NCI-H226 (cell line): ENCODE data around the gene BCAR1.
"Not testable (repeated sequence)": the region's sequence is repeated elsewhere in the genome, so short reads cannot be mapped to it uniquely, and the experiment has no call there.

ENCODE experiments used
- DNase-seq: peaks from one replicate; pipeline ENCODE4 v3.0.0-alpha.2; 2015

Gene BCAR1

DNA sequence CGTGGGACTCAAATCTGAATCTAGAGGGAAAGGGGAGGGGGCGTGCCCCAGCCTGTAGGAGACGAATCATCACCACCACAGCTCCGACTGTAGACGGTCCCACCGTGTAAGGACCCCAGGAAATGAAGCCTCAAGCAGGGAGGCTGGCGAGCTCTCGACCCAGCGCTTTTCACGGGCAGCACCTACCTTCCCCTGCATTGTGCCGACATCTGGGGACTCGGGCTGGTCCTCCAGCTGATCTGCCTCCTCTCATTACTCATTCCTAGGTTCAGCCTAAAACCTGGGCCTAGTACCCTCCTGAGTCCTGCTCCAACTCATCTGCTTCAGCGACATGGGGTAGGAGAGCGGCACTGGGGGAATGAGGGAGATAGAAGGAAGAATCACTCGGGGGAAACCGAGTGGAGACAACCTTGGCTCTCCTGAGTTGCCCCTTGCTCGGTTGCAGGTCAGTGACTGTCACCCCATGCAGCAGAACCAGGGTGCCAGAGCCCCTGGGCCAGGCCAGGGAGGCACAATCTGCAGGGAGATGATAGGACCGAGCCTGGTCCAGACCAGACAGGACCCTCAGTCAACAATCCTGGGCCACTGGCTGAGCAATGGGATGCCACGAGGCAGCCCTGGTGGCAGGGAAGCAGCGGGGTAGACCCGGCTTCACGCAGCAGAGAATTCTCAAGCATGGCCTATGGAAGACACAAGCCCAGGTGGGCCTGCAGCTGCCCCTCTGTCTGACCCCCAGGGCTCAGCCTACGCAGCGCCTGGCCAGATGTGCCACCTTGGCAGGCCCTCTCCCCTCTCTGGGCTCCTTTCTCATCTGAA is 833 bp upstream of the BCAR1 start:
- DNase-seq, result no peak

DNA sequence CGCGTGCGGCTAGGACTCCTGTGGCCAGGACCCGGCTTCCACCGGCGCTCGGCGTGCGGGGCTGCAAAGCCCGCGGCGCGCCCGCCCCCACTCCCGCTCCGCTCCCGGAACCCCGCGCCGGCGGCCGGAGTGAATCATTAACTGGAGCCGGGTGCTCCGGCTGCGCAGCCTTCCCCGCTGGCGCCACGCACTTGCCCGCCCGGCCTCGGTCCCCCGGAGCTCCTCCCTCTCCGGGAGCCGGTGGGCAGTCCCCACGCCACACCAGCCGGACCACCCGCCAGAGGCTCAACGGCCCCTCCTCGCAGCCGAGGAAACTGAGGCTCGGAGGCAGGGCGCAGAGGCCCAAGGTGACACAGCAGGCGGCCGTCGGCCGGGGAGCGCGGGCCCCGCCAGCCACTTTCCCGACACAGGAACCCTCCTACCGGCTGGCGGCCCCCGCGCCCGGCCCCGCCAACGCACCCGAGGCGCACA is 580 bp downstream of the BCAR1 start:
- DNase-seq, result no peak

DNA sequence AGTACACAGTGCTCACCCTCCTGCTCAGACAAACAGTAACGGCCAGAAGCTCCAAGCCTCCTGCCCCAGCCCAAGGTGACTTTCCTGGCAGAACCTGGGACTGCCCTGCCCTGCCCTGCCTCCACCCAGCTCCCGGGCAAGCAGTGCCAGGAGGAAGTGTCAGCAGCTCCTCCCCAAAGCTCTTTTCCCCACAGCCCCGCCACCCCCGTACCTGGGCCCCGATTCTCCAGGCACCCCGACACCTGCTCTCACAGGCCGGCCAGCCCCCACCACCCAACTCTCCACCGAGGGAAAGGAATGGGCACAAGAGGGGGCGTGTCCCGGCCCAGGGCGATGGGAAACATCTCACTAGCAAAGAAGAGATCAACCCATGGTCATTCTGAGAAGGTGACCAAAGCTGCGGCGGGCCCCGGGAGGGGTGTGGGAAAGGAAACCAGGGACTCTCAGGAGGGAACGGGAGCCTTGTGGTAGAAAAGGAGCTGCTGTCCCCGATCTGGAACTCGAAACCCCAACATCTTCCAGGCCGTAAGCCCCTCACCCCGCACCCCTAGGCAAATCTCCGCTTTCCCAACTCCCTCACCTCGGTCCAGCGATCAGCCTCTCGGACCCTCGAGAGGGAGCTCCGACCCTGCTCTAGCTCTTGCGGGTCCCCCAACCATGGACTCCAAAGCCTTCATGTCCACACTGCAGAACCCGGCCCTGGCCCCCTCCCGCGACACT is 1.2 kb downstream of the BCAR1 start:
- peak; percentile 41 for DNase-seq

DNA sequence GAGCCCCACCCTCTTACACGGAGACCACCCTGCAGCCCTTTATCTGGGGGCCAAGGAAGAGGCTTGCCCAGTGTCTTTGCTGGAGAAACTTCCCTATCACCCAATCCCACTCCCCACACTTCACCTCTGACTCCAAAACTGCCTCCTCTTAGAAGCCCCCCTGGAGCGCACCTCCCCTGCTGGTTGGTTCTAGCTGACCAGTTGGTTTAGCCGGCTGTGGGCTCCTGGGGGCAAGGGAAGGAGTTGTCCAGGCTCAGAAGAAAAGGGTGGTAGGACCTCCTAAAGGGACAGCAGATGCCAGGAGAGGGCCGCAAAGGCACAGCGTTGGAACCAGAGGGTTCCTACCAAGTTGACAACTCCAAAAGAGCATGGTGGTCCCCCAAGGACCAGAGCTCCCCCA is 2.0 kb downstream of the BCAR1 start:
- no peak for DNase-seq

DNA sequence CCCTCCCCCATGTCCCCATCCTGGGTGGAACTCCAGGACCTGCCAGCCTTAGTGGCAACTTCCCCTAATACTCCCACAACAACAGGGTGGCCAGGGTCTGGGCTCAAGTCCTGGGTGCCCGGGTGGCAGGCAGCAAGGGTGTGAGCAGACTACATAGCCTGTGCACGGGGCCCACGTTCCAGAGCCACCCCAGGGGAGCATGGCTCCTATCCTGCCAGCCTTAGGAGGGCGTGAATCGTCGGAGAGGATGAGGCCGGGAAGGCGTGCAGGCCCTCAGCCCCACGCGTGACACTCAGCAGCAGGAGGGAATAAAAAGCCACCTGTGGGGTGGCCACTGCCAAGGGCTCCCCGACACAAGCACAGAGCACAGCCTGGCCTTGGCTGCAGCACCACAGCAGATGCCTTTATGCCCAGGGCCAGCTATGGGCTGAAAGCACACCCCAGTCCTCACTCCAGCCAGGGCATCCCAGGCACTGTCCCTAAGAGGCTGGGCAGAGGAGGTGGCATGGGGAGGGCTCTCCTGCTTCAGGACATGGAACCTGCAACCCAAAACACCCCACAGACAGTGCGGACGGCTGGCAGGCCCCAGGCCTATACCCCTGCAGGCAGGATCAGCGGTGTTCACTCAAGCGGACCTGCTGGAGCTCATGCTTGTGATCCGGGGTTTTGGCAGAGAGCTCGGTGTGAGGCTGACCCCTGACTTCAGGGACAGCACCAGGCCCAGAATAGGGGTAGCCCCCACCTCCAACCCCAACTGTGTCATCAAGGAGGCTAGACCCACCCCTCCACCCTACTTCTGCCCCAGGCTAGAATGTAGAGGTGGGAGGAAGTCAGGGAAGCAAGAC is 2.7 kb downstream of the BCAR1 start:
- DNase-seq, result no peak

DNA sequence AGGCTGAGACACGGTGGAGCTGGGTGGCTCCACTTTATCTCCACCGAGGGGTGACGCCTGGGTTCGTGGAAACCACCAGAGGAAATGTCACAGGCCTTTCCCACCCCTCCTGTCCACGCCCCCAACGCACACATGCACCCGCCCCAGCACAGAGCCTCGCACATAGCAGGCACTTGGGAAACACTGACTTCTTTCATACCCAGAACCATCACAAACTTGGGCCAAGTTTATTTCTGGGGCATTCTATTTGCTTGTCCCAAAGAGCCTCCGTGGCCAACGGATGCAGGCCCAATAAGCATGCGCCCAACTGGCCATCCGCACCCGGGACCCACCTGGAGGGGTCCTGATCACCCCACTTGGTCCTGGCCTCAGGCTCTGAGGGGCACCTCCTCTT is 3.3 kb downstream of the BCAR1 start:
- no peak for DNase-seq

DNA sequence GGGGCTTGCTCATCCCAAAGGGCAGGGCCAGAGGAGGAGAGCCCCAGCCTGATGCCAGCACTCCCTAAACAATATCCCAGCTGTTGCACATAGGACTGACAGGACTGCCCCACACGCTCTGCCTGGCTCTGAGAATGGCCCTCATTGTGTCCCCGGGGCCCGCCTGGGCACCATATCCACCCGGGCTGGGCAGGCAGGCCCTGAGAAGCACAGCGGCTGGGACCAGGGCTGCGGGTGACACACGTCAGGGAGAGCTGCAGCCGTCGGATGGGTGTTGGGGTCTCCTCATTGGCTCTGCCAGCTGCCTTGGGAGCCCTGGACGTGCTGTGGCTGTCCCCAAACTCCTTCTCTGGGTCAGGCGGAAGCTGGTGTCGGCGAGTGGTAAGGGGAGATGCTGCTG is 4.2 kb downstream of the BCAR1 start:
- DNase-seq, result no peak

DNA sequence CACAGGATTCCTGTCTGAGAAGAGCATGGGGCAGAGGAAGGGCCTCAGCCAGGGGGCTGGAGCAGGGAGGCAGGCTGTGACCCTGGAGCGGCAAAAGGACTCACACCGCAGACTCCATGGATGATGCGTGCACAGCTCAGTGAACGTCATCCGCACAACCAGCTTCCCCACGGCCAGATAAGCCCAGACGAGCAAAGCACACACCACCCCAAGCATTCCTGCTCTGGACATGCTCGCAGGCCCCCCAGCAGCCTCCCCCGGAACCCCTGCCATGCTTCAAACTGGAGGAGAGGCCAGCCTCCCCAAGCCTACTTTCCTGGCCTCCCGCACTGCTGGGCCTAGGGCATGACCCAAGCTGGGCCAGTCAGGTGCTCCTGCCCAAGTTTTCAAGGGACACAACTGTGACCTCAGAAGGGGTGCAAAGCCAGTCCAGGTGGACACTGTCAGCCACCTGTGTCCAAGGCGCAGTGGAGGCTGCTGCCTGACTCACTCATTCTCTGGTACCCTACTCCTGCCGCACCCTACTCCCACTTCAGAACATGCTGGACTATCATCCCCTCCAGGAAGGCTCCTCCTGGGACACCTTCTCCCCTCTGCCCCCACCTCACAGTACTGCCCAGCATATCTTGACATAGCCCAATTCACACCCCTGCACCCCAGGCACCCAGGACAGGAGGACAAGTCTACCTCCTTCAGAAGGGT is 4.8 kb downstream of the BCAR1 start:
- no peak for DNase-seq

DNA sequence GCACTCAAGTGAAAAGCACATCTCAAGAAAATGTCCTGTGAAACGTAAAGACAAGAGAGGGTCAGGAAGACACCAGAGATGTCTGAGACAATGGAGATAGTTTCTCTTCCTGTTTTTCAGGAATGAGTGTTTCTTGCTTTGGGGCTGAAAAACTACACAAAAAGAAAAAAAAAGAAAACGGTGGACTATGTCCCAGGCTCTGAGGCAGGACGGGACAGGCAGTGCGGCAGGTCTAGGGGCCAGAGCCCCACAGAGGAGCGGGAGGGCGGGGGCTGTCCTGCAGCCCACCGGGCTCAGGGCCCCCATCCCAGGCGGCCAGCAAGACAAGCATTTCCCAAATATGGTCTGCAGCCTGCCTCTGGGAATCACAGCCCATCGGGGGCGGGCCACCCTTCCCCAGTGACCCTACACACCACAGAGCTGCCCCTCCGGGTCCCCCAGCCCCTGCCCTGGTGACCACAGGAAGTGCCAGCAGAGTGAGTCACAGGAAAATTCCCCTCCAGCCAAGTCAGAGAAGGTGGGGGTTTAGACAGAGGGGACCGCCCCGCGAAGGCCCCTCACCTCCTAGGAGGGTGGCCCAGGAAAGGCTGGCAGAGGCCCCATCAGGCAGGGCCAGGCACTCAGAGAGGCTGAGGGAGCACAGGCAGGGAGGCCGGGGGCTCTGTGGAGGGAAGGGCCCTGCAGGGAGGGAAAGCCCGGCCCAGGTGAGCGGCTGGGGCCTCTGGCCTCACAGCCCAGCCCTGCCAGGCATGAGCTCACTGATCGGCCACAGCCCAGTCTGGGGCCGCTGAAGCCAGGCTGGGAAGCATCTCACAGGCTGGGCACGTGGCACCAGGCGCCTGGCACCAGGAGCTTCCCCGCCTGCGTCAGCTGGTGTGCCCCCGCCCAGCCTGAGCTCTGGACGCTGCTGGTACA is 6.3 kb downstream of the BCAR1 start:
- peak; percentile 99 for DNase-seq

DNA sequence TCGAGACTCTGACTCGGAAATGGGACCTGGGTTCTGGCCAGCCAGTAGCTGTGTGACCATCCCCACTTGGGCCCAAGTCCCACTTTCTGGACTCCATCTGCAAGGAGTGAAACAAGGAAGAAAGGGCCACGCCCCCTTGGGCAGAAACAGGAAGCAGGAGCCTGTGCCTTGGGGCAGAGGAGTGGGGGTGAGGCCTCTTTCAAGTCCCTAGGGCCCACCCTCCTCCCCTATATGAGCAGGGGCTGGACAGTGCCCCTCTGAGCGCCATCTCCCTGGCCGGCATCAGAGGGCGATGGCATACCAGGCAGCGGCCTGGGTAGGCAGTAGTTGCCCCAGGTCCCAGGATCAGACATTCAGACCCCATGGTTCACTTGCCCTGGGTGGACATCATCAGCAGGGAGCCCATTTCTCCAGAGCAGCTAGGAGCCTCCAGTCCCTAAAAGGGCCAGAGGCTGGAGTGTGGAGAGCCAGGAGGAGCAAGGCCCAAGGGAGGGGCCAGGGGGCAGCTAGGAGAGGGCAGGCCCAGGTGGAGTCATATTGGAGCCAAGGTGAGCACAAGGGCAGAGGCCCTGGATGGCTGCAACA is 7.1 kb downstream of the BCAR1 start:
- peak; percentile 67 for DNase-seq

DNA sequence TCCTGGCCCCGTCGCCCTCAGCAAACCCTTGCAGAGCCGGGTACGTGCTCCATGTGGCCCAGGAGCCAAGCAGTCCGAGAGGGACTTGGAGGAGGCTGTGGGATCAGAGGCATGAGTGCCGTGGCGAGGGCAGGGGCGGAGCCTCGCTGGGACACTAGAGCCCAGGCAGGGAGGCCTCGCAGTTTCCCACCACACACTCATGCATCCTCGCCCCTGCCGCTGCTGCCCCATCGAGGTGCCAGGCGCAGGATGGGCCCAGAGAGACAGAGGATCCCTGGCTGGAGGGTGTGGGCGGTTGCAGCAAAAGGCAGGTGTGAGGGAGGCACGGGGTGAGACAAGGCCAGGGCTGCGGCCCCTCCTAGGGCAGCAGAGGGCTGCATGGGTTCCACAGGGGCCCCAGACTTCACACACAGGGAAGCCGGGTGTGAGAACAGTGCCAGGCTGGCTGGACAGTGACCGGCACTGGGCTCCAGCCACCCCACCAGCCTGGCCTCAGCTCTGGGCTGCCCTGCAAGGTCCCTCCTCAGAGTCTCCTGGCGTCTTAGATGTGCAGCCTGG is 7.7 kb downstream of the BCAR1 start:
- DNase-seq, result peak; percentile 55

DNA sequence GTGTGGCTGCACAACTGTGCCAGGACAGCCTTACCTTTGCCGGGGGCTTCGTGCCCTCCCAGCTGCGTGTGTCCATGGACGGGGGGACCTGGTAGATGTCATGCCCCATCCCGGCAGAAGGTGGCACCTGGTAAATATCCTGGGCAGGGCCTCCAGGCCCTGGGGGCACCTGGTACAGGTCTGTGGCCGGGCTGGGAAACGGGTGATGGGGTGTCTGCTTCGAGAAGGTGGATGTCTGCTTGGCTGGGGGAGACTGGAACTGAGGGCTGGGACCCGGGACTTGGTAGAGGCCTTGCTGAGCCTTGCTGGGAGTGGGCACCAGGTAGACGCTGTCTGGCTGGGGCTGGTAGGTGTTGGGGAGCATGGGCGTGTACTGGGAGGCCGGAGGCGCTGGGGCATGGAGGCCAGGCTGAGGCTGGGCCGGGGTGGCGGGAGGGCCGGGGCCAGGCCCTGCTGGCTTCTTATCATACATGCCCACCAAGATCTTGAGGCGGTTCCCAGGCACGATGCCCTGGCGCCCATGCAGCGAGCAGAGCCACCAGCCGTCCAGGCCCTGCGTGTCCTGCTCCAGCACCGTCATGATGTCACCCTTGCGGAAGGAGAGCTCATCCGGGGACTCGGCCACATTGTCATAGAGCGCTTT is 8.9 kb downstream of the BCAR1 start:
- DNase-seq, result not testable (repeated sequence)

DNA sequence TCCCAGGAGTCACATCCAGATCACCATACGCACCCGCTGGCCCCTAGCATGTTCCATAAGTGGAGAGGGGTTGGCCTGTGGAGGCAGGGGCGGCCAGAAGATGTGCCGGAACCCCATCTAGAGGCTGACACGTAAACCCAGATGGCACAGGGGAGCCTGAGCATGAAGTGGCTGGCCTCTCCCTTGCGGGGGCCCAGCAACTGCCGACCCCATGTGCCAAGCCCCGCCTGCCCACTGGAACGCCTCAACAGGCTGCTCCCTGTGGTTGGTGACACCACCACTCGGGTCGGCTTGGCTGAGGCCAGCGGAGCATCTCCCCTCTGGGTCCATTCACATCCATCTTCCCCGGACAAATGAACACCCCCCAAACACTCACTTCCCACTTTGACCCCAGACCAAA is 9.5 kb downstream of the BCAR1 start:
- no peak for DNase-seq

DNA sequence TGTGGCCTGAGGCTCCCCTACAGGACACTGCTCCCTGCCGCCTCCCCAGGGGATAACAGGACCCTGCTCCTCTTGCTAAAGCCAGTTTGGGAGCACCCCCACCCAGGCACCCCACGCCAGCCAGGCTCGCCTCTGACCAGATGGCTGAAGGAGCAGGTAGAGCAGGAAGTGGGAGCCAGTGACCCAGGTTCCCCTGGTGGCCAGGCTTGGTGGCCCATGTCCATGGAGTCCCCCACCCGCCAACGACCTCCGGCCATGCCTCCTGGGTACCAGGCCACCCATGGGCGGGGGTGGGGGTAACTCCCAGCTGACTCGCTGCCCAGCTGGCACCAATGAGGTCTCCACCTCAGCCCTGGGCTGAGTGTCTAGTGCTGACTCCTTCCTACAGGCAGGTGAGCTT is 10.0 kb downstream of the BCAR1 start:
- DNase-seq, result no peak

DNA sequence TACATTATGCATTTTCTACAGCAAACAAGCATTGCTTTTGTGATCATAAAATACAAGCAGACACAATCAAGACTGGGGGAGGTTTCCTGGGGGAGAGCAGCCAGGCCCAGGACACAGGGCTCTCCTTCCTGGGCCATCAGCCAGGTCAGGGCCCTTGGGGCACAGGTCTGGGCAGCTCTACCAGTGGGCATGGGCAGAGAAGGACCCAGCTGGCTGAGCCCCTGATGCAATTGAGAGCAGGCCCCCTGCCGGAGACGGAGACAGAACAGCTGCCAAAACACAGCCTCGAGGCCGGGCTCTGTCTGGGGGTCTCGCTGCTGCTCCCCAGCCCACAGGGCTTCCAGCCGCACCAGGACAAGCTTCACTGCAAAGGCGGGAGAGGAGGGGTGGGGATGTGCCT is 10.8 kb downstream of the BCAR1 start:
- DNase-seq, result not testable (repeated sequence)

DNA sequence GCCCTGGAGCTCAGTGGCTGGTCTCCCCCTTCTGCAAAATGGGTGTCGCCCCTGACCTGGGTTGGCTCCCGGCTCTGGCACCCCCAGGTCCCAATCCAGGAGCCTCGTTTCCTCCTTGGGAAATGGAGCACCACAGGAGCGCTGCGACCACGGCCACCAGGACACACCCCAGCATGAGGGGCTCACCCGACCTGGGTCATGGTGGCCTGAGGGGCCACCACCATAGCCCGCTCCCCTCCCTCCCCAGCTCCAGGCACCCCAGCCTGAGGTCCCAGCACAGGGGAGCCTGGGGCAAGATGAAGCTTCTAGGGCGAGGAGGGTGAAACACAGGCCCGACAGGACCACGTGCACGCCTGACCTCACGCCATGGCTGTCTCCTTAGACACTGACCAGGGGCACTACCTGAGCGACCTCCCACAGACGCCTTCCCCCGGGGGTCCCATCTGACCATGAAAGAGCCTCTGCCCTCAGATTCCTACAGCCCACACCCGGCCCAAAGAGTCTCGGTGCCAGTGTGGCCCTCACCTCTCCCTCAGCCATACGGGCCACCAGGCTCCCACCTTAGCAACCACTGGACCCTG is 11.8 kb downstream of the BCAR1 start:
- no peak for DNase-seq

DNA sequence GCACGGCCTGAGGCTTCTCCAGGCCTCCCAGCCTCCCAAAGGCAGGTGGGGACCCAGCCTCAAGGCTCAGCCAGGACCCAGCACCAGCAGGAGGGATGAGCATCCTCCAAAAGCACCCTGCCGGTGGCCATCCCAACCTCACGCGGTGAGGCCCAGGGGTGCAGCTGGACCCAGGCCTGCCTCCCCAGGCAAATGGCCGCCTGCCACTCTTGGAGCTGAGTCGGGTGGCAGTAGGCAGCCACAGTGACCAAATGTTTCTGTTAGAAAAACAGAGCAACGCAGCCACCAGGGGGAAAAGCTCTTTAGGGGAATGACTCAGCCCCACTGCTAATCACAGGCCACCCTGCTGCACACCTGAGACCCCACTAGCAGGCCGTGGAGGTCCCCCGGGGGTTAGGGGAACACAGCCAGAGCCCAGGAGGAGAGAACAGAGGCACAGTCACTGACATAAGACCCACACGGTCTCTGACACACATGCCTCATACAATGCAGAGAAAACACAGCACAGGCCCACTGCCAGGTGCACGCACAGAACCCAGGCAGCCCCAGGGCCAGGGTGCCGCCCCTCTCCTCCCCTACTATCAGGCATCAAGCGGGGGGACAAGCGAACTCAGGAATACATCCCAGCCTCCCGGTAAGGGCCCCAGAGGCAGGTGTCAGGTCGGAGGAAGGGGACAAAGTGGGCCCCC is 12.4 kb downstream of the BCAR1 start:
- no peak for DNase-seq

DNA sequence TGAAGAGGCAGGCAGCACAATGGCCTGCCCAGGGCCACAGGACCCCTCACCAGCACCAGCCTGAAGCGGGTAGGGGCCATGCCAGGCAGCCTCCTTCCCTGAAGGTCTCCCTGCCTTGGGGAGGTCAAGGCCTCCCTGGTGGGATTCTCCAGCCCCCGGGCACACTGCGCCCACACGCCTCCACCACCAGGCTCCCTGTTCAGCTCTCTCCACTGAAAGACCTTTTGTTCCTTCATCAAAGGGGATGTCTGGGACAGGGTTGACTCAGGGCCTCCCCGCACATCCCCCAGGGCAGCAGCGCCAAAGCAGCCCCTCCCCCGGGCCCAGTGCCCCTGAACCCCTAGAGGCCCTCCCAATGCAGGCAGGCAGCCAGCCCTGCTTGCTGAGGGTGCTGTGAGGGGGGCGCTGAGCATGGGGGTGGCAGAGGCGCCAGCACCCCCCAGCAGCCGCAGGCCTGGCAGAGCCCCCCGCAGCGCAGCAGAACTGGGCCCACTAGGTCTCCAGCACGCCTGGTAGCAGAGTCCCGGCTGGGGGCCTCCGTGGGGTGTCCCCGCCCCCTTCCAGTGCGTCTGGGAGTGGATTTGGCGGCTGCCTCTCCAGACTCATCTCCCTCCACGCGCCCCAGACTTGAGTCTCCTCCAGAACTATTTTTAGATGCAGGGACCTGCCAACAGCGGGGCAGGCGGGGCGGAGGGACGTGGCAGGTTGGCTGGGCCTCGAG is 13.1 kb downstream of the BCAR1 start:
- DNase-seq, result no peak
